ENCODE data around the gene HDAC4.

The HDAC4 gene

DNA sequence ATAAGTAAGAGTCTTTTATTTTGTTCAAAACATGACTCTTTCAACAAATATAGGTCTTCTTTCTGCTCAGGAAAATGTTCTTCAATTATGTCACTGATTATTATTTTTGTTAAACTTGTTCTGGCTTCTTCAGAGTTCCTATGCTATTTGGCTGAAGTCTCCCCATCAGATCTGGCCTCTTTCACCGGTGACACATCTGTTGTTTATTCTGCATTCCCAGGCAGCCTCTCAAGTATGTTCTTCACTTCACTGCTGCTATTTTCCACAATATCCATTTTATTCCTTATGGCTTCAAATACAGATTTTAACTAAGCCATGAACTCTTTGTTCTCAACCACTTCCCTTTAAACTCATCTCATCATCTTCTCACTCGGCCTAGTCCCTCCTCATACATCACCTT lies 45.7 kb downstream of the HDAC4 start:
- TF ChIP-seq GATA3 (IDR thresholded peaks at IDR 0.05; ENCODE audit: low read depth, low read length) (no peak), GATA2 (IDR thresholded peaks at IDR 0.05; ENCODE audit: low read depth, low read length) (no peak)

- no peak for TF ChIP-seq GATA2 (IDR thresholded peaks at IDR 0.05; ENCODE audit: low read depth, low read length)
- TF ChIP-seq GATA3 (IDR thresholded peaks at IDR 0.05; ENCODE audit: low read depth, low read length): no peak
Observed at GRCh38 chr2:239354791-239355136, 46.1 kb downstream of the HDAC4 start.

DNA sequence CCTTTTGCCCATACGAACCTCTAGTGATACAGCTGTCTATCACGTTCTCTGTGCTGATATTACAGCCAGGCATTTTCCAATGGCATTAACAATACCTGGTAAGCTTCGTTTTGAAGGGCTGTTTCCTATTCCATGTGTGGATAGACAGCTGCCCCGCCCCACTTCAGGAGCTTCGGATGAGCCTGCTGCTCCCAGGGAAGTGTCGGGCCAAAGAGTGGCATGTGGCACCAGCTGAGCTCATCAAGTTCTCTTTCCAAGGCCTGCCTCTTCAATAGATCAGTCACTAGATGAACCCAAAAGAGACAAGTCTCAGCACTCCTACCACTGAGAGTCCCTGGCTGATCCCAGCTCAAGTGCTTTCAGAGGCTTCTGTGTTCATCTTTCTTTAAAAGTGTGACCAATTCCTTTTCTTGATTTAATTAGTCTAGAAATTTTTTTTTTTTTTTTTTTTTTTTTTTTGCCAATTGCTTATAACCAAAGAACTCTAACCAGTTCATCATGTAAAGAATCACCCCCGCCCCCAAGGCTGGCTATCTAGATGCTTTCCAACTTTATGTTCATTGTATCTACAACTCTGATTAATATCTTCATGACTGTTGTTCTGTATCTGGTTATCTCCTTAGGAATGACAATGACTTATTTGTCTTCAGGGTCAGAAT lies 46.6 kb downstream of the HDAC4 start:
- TF ChIP-seq GATA3 (IDR thresholded peaks at IDR 0.05; ENCODE audit: low read depth, low read length) (no peak), GATA2 (IDR thresholded peaks at IDR 0.05; ENCODE audit: low read depth, low read length) (no peak)

- TF ChIP-seq GATA3 (IDR thresholded peaks at IDR 0.05; ENCODE audit: low read depth, low read length) (no peak), GATA2 (IDR thresholded peaks at IDR 0.05; ENCODE audit: low read depth, low read length) (no peak)
Observed at GRCh38 chr2:239353692-239354091, 47.1 kb downstream of the HDAC4 start.

DNA sequence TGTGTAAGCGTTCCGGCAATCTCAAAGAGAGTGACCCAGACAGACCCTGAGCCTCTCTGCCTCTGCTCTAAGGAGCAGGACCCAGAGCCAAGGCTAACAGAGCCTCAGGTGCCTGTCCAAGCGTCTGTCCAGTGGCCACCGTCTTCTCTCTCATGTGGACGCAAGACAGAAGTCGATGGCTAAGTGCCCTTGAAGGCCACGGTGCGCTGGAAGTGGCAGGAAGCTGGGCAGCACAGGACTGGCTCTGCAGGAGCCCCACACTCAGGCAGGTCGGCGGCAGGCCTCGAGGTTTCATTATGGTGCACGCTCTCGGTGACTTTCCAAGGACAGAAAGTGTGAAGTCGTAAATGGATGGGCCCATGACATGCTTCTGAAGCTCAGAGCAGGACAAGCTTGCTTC lies 49.1 kb downstream of the HDAC4 start:
- TF ChIP-seq GATA3 (IDR thresholded peaks at IDR 0.05; ENCODE audit: low read depth, low read length) (no peak), GATA2 (IDR thresholded peaks at IDR 0.05; ENCODE audit: low read depth, low read length) (no peak)

GRCh38 chr2:239349453-239350135 lies 51.2 kb downstream of the HDAC4 start:
- no peak for TF ChIP-seq GATA2 (IDR thresholded peaks at IDR 0.05; ENCODE audit: low read depth, low read length)
- TF ChIP-seq GATA3 (IDR thresholded peaks at IDR 0.05; ENCODE audit: low read depth, low read length): no peak

GRCh38 chr2:239348563-239349452 lies 52.0 kb downstream of the HDAC4 start:
- no peak for TF ChIP-seq GATA2 (IDR thresholded peaks at IDR 0.05; ENCODE audit: low read depth, low read length)
- TF ChIP-seq GATA3 (IDR thresholded peaks at IDR 0.05; ENCODE audit: low read depth, low read length): no peak

GRCh38 chr2:239346676-239347075 lies 54.1 kb downstream of the HDAC4 start:
- TF ChIP-seq GATA2 (IDR thresholded peaks at IDR 0.05; ENCODE audit: low read depth, low read length) (no peak), GATA3 (IDR thresholded peaks at IDR 0.05; ENCODE audit: low read depth, low read length) (no peak)

DNA sequence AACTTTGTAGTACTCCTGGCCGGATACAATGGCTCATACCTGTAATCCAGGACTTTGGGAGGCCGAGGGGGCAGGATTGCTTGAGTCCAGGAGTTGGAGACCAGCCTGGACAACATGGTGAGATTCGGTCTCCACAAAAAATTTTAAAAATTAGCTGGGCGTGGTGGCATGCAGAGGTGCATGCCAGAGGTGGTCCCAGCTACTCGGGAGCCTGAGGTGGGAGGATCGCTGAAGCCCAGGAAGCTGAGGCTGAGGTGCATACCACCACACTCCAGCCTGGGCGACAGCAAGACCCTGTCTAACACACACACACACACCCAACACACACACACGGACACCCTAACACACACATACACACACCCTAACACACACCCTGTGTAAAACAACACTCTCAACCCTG lies 55.6 kb downstream of the HDAC4 start:
- TF ChIP-seq GATA2 (IDR thresholded peaks at IDR 0.05; ENCODE audit: low read depth, low read length): no peak
- TF ChIP-seq GATA3 (IDR thresholded peaks at IDR 0.05; ENCODE audit: low read depth, low read length): no peak

GRCh38 chr2:239344857-239345216 lies 56.0 kb downstream of the HDAC4 start:
- TF ChIP-seq GATA2 (IDR thresholded peaks at IDR 0.05; ENCODE audit: low read depth, low read length) (no peak), GATA3 (IDR thresholded peaks at IDR 0.05; ENCODE audit: low read depth, low read length) (no peak)

DNA sequence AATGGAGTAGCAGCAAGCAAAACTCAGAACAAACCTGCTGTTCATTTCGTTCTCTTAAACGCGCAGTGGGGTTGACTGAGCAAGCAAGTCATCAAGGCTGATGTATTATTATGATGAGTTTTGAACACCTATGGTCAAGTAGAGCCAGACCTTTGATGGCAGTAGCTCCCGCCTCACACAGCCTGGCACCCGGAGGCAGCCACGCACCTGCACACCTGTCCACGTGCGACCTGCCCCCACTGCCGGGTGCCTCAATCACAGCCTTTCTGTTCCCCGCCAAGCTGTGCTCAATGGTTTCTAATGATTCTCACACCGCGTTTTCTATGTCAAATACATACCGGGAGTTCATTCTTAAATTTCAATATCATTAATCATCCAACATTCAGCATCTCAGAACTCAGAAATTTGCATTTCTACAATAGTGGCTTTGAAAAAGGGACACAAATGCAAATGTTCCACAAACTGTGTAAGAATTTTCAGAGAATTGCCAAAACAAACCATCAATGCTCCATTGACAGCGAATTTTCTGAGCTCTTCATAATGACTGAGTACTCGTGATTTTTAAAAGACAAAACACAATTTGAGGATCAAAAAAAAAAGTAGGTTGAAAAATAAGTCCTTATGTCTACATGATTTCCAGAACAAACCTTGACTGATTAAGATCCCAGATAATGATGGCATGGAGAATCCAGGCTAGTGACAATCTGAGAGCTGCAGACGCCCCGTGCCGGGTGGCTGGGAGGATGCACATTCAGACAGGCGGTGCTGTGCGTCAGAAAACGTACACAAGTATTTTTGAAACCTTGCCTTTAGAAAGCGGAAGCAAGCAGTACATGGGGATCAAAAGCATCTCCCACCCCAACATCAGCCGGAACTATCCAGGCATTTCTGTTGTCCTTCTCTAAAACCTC lies 56.6 kb downstream of the HDAC4 start:
- TF ChIP-seq GATA3 (IDR thresholded peaks at IDR 0.05; ENCODE audit: low read depth, low read length) (no peak), GATA2 (IDR thresholded peaks at IDR 0.05; ENCODE audit: low read depth, low read length) (no peak)

- no peak for TF ChIP-seq GATA2 (IDR thresholded peaks at IDR 0.05; ENCODE audit: low read depth, low read length)
Observed at GRCh38 chr2:239343460-239343859, 57.4 kb downstream of the HDAC4 start.

GRCh38 chr2:239341840-239342239 lies 59.0 kb downstream of the HDAC4 start:
- TF ChIP-seq GATA3 (IDR thresholded peaks at IDR 0.05; ENCODE audit: low read depth, low read length) (no peak), GATA2 (IDR thresholded peaks at IDR 0.05; ENCODE audit: low read depth, low read length) (no peak)

All from SH-SY5Y (cell line).